ENCODE data around the gene COCH.
"Not testable (repeated sequence)": the region's sequence is repeated elsewhere in the genome, so short reads cannot be mapped to it uniquely, and the experiment has no call there.

GRCh38 chr14:30897121-30897520 is 22.8 kb downstream of the COCH start:
- TF ChIP-seq, protein P1, sequence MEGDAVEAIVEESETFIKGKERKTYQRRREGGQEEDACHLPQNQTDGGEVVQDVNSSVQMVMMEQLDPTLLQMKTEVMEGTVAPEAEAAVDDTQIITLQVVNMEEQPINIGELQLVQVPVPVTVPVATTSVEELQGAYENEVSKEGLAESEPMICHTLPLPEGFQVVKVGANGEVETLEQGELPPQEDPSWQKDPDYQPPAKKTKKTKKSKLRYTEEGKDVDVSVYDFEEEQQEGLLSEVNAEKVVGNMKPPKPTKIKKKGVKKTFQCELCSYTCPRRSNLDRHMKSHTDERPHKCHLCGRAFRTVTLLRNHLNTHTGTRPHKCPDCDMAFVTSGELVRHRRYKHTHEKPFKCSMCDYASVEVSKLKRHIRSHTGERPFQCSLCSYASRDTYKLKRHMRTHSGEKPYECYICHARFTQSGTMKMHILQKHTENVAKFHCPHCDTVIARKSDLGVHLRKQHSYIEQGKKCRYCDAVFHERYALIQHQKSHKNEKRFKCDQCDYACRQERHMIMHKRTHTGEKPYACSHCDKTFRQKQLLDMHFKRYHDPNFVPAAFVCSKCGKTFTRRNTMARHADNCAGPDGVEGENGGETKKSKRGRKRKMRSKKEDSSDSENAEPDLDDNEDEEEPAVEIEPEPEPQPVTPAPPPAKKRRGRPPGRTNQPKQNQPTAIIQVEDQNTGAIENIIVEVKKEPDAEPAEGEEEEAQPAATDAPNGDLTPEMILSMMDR (IDR thresholded peaks at IDR 0.05; ENCODE audit: insufficient read depth, low read depth, low read length): not testable (repeated sequence)
- not testable (repeated sequence) for TF ChIP-seq EZH2 (IDR thresholded peaks at IDR 0.05; ENCODE audit: insufficient read depth, low read length)
